ENCODE data around the gene PBX3.

DNA sequence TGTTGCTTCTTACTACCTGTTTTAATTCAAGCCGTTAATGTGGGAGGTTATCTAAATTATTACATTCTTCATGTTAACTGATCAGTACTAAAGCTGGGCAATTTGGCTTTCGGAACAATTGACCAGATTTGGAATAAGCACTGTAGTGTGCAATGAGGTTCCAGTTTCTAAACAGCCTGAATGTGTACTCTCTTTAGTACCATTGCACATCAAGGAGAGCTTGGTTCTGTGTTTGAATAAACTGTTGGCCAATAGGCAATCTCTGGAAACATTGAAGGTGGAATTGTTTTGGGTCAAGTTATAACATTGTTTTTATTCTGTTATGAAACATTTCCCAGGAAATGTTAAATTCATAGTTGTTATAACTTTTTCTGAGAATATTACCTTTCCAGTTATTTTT, 105.2 kb downstream of the PBX3 start:
- TF ChIP-seq, protein P1, sequence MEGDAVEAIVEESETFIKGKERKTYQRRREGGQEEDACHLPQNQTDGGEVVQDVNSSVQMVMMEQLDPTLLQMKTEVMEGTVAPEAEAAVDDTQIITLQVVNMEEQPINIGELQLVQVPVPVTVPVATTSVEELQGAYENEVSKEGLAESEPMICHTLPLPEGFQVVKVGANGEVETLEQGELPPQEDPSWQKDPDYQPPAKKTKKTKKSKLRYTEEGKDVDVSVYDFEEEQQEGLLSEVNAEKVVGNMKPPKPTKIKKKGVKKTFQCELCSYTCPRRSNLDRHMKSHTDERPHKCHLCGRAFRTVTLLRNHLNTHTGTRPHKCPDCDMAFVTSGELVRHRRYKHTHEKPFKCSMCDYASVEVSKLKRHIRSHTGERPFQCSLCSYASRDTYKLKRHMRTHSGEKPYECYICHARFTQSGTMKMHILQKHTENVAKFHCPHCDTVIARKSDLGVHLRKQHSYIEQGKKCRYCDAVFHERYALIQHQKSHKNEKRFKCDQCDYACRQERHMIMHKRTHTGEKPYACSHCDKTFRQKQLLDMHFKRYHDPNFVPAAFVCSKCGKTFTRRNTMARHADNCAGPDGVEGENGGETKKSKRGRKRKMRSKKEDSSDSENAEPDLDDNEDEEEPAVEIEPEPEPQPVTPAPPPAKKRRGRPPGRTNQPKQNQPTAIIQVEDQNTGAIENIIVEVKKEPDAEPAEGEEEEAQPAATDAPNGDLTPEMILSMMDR (conservative IDR thresholded peaks at IDR 0.05 in 1 of 2, IDR thresholded peaks at IDR 0.05 in 1 of 2; ENCODE audit: low read depth in 1 of 2, low read length in 2 of 2), result no peak
- TF ChIP-seq EZH2 (IDR thresholded peaks at IDR 0.05; ENCODE audit: low read length, missing control alignments), result no peak
